Uterus (tissue), 4 donors: Measurements from ENCODE around the gene HDGFL3. TPM values are rescaled to one million over a fixed set of nuclear protein-coding genes. Genes with fewer than 3 reads are reported as not detected.

ENCODE experiments used
- DNase-seq, 2 donors: peaks; one replicate each; pipeline ENCODE4 v3.0.0-alpha.2; 2019 to 2020
- H3K27ac ChIP-seq, 2 donors: fragments of 200-600 bp; sonication (generic); 1 replicate in 1 of 2; 2 replicates in 1 of 2; pipeline ENCODE4 v1.5.1; 2016 to 2018
- H3K27me3 ChIP-seq, 2 donors: fragments of 200-600 bp; sonication (generic); one replicate each; pipeline ENCODE4 v1.5.1; 2018 to 2019; ENCODE audit warnings: control low read depth in 1 of 2
- H3K36me3 ChIP-seq, 2 donors: fragments of 200-600 bp; sonication (generic); one replicate each; pipeline ENCODE4 v1.5.1; 2019; ENCODE audit warnings: control low read depth in 1 of 2
- H3K4me1 ChIP-seq, 2 donors: fragments of 200-600 bp; sonication (generic); one replicate each; pipeline ENCODE4 v1.5.1; 2018 to 2019; ENCODE audit warnings: control low read depth in 1 of 2
- H3K4me3 ChIP-seq, 2 donors: fragments of 200-600 bp; sonication (generic); 1 replicate in 1 of 2; 2 replicates in 1 of 2; pipeline ENCODE4 v1.5.1; 2018 to 2019; ENCODE audit warnings: mild to moderate bottlenecking in 1 of 2
- H3K9me3 ChIP-seq, 2 donors: fragments of 200-600 bp; sonication (generic); one replicate each; pipeline ENCODE4 v1.5.1; 2019; ENCODE audit warnings: control low read depth in 1 of 2
- POLR2A ChIP-seq, 2 donors: fragments of 450-650 bp; IDR thresholded peaks; one replicate each; pipeline ENCODE4 v1.6.1; 2016; ENCODE audit warnings: antibody characterized with exemption in 2 of 2, mild to moderate bottlenecking in 1 of 2, moderate library complexity in 1 of 2
- intact Hi-C: fragments of 100-400 bp; cut with DNase I; formaldehyde crosslinking; loops from one replicate; pipeline ENCODE4 v1.15.1; 2023; ENCODE audit warnings: low total_unique reads
- total RNA-seq, 4 donors: library from RNA; depleted of rRNA in 3 of 4; stranded (reverse); fragments of >200 nt in 3 of 4; gene quantifications; one replicate each; pipeline versions ENCODE4 v1.1.0 to v1.2.4, GENCODE V29; 2014 to 2023
- TF ChIP-seq, protein P1 (sequence below), 4 experiments: fragments of 200-600 bp in 2 of 4; fragments of 450-650 bp in 2 of 4; sonication (generic) in 2 of 4; IDR thresholded peaks; one replicate each; pipeline ENCODE4 v1.5.1; 2016 to 2019; ENCODE audit warnings: antibody characterized with exemption in 4 of 4, mild to moderate bottlenecking in 2 of 4, moderate library complexity in 1 of 4
- donor health status: DM: yes; HTN: yes; CAD: no.

Gene HDGFL3
- total RNA-seq, 4 donors from 2014 or later = 12.8 to 70.9 (median 38.1) TPM

DNA sequence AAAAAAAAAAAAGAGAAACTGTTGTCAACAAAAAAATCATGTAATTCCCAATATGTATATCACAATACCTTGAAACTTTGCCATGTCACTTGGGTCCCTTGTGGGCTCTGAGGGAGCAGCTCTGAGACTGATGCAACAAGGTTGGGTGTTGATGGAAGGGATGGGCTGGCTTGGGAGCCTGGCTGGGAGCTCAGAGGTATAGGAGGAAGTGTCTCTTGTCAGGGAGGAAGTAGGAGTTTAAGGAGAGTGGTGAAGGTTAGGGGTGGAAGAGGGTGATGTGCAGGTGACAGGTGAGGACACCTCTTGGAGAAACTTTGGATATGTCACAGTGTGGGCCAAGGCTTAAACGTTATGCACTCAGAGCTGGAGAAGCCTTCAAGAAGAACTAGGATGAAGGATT lies 102.2 kb downstream of the HDGFL3 start:
- Histone ChIP-seq H3K27me3 (no peaks in the 10 kb centered on the region), H3K9me3 (no peaks in the 10 kb centered on the region), H3K4me3 (no peak overlapping the region), H3K4me1 (peaks cover 0 to 10% of the 10 kb centered on the region in 2 donors), H3K36me3 (no peaks in the 10 kb centered on the region), H3K27ac (no peak overlapping the region)
- no peak for DNase-seq
- TF ChIP-seq, protein P1, sequence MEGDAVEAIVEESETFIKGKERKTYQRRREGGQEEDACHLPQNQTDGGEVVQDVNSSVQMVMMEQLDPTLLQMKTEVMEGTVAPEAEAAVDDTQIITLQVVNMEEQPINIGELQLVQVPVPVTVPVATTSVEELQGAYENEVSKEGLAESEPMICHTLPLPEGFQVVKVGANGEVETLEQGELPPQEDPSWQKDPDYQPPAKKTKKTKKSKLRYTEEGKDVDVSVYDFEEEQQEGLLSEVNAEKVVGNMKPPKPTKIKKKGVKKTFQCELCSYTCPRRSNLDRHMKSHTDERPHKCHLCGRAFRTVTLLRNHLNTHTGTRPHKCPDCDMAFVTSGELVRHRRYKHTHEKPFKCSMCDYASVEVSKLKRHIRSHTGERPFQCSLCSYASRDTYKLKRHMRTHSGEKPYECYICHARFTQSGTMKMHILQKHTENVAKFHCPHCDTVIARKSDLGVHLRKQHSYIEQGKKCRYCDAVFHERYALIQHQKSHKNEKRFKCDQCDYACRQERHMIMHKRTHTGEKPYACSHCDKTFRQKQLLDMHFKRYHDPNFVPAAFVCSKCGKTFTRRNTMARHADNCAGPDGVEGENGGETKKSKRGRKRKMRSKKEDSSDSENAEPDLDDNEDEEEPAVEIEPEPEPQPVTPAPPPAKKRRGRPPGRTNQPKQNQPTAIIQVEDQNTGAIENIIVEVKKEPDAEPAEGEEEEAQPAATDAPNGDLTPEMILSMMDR (IDR thresholded peaks at IDR 0.05) = no peak
- TF ChIP-seq POLR2A (IDR thresholded peaks at IDR 0.05) = no peak
- intact Hi-C loops = no loop called here

DNA sequence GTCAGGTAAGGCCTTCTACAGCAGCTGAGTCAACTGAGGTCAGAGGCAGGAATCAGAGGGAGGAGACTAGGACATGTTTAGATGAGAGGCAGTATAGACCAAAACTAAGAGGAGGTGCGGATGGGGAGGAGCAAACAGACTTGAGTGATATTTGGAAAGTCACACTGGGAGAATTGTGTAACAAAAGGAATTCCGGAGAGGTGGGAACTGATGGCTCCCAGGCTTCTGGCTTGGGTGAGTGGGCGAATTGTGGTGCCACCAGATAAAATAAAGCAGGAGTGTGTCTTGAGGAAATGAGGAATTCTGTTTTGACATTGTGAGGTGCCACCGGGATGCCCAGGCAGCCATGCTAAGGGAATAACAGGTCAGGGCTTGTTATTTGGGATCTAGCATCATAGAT lies 103.5 kb downstream of the HDGFL3 start:
- Histone ChIP-seq H3K4me1 (peaks cover 0 to 10% of the 10 kb centered on the region in 2 donors), H3K9me3 (no peaks in the 10 kb centered on the region), H3K27ac (no peak overlapping the region), H3K27me3 (no peaks in the 10 kb centered on the region), H3K4me3 (no peak overlapping the region), H3K36me3 (no peaks in the 10 kb centered on the region)
- DNase-seq = no peak
- TF ChIP-seq, protein P1 (IDR thresholded peaks at IDR 0.05) = no peak
- TF ChIP-seq POLR2A (IDR thresholded peaks at IDR 0.05) = no peak
- intact Hi-C loops = no loop called here

DNA sequence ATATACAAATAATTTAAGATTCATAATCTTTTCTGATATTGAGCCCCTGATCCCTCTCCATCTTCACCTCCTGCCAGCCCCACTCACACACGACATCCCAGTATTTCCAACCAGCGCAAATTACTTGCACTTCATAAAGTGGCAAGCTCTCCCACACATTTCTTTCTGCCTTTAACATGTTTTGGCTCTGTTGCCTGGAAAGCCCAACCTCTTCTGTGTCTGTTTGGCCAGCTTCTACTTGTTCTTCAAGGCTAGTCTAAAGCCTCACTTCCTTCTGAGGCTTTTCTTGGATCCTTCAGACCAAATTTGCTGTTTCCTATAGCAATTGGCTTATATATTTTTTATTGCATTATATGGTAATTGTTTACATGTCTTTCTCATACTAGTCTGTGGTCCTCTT lies 105.3 kb downstream of the HDGFL3 start:
- Histone ChIP-seq H3K9me3 (peaks cover 0 to 3% of the 10 kb centered on the region in 2 donors), H3K27me3 (no peaks in the 10 kb centered on the region), H3K4me1 (peaks cover 0 to 3% of the 10 kb centered on the region in 2 donors), H3K4me3 (no peak overlapping the region), H3K36me3 (no peaks in the 10 kb centered on the region), H3K27ac (no peak overlapping the region)
- TF ChIP-seq, protein P1 (IDR thresholded peaks at IDR 0.05) = no peak
- intact Hi-C loops = no loop called here
- no peak for DNase-seq

DNA sequence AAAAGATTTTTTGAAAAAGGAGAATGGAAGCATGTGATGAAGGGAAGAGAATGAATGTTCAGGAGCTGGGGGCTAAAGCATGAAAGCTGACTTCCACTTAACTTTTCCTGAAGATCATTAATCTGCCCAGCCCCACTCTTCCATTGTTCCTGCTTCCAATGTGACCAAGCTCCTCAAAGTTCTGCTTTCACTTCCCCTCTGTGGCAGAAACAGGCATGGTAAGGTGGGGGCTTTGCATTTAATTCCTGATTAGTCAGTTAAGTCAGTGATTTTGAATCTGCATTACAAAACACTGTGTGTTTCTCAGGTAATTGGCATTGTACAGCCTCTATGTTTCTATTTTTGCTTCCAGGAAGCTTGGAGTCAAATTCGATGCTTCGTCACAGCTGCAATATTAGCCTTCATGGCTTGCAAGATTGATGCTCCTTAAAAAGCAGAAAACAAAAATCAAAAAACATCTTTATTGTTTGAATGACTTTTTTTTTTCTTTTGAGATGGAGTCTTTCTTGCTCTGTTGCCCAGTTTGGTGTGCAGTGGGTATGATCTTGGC lies 107.5 kb downstream of the HDGFL3 start:
- Histone ChIP-seq H3K27me3 (no peaks in the 10 kb centered on the region), H3K27ac (no peak overlapping the region), H3K36me3 (no peaks in the 10 kb centered on the region), H3K4me3 (no peak overlapping the region), H3K4me1 (no peaks in the 10 kb centered on the region), H3K9me3 (peaks cover 0 to 3% of the 10 kb centered on the region in 2 donors)
- intact Hi-C loops = no loop called here
- TF ChIP-seq, protein P1 (IDR thresholded peaks at IDR 0.05) = no peak
- TF ChIP-seq POLR2A (IDR thresholded peaks at IDR 0.05) = no peak
- DNase-seq = no peak

DNA sequence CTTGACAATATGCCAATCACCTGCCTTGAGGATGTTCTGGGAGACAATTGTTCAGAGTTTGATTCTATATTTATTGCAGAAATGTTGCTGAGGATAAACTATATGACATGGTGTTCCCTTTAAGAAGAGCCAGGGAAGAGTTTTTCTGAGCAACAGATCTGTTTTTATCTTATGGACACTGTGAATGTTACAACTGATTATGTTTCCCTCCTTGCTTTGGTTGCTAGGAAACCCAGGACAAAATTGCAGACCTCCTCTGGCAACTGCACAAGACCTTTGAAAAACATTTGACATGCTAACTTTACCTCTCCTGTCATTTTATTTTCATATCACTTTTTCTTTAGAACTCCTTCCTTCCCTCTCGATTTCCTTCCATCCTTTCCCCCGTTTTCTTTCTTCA lies 108.3 kb downstream of the HDGFL3 start:
- no peak overlapping the region for H3K27ac ChIP-seq
- no peaks in the 10 kb centered on the region for H3K27me3 ChIP-seq
- DNase-seq = no peak
- intact Hi-C loops = no loop called here
- no peaks in the 10 kb centered on the region for H3K4me1 ChIP-seq
- no peak for TF ChIP-seq POLR2A (IDR thresholded peaks at IDR 0.05)
- TF ChIP-seq, protein P1 (IDR thresholded peaks at IDR 0.05) = no peak
- H3K4me3 ChIP-seq = no peak overlapping the region
- H3K36me3 ChIP-seq = no peaks in the 10 kb centered on the region
- H3K9me3 ChIP-seq = peaks cover 0 to 3% of the 10 kb centered on the region in 2 donors
